ENCODE measurements around the gene GRK5.

GRK5 gene

GRCh38 chr10:119201233-119201632 is 6.1 kb upstream of the GRK5 start:
- H3K9me3 ChIP-seq (ENCODE audit: insufficient read depth, low read length), result no peaks in the 10 kb centered on the region
- no peak overlapping the region for H3K9ac ChIP-seq (ENCODE audit: low read length)
- TF ChIP-seq EZH2phosphoT487 (IDR thresholded peaks at IDR 0.05; ENCODE audit: low read depth) (no peak), CTCF (IDR thresholded peaks at IDR 0.05; ENCODE audit: low read depth, low read length) (no peak)
- peaks cover 3% of the 10 kb centered on the region; the same call in 1 of the 2 replicates for H3K4me1 ChIP-seq (ENCODE audit: low read length)
- H3K27ac ChIP-seq (ENCODE audit: low read length), result no peak overlapping the region
- H3K4me3 ChIP-seq (ENCODE audit: low read length), result no peak overlapping the region
- H3K27me3 ChIP-seq (ENCODE audit: low read depth, low read length), result peaks cover 8% of the 10 kb centered on the region
- no peaks in the 10 kb centered on the region for H3K79me2 ChIP-seq (ENCODE audit: low read length)
- H2AFZ ChIP-seq (ENCODE audit: low read depth, low read length), result no peak overlapping the region
- H3K4me2 ChIP-seq (ENCODE audit: low read length), result no peak overlapping the region
- no peaks in the 10 kb centered on the region for H4K20me1 ChIP-seq (ENCODE audit: insufficient read depth, low read length)
- no peaks in the 10 kb centered on the region for H3K36me3 ChIP-seq (replicated peaks; ENCODE audit: low read depth, low read length)

GRCh38 chr10:119203006-119203405 is 4.4 kb upstream of the GRK5 start:
- H4K20me1 ChIP-seq (ENCODE audit: insufficient read depth, low read length), result no peaks in the 10 kb centered on the region
- no peak overlapping the region for H2AFZ ChIP-seq (ENCODE audit: low read depth, low read length)
- H3K9ac ChIP-seq (ENCODE audit: low read length), result no peak overlapping the region
- no peaks in the 10 kb centered on the region for H3K9me3 ChIP-seq (ENCODE audit: insufficient read depth, low read length)
- H3K36me3 ChIP-seq (replicated peaks; ENCODE audit: low read depth, low read length), result no peaks in the 10 kb centered on the region
- peaks cover 6% of the 10 kb centered on the region; the same call in 1 of the 2 replicates for H3K4me1 ChIP-seq (ENCODE audit: low read length)
- no peak overlapping the region for H3K27ac ChIP-seq (ENCODE audit: low read length)
- H3K4me3 ChIP-seq (ENCODE audit: low read length), result no peak overlapping the region
- TF ChIP-seq CTCF (IDR thresholded peaks at IDR 0.05; ENCODE audit: low read depth, low read length) (no peak), EZH2phosphoT487 (IDR thresholded peaks at IDR 0.05; ENCODE audit: low read depth) (no peak)
- H3K79me2 ChIP-seq (ENCODE audit: low read length), result no peaks in the 10 kb centered on the region
- no peak overlapping the region for H3K4me2 ChIP-seq (ENCODE audit: low read length)
- peaks cover 8% of the 10 kb centered on the region for H3K27me3 ChIP-seq (ENCODE audit: low read depth, low read length)

GRCh38 chr10:119205894-119206602 is 1.3 kb upstream of the GRK5 start:
- H4K20me1 ChIP-seq (ENCODE audit: insufficient read depth, low read length), result no peaks in the 10 kb centered on the region
- H3K27ac ChIP-seq (ENCODE audit: low read length), result no peak overlapping the region
- H3K36me3 ChIP-seq (replicated peaks; ENCODE audit: low read depth, low read length), result no peaks in the 10 kb centered on the region
- peak overlapping the region; percentile 89 for H3K4me3 ChIP-seq (ENCODE audit: low read length)
- no peaks in the 10 kb centered on the region for H3K27me3 ChIP-seq (ENCODE audit: low read depth, low read length)
- H3K9ac ChIP-seq (ENCODE audit: low read length), result peak overlapping the region; percentile 54
- H3K4me2 ChIP-seq (ENCODE audit: low read length), result peak overlapping the region; percentile 89
- peaks cover 25% of the 10 kb centered on the region for H3K4me1 ChIP-seq (ENCODE audit: low read length)
- H3K9me3 ChIP-seq (ENCODE audit: insufficient read depth, low read length), result no peaks in the 10 kb centered on the region
- H3K79me2 ChIP-seq (ENCODE audit: low read length), result no peaks in the 10 kb centered on the region
- peak overlapping the region; percentile 97 for H2AFZ ChIP-seq (ENCODE audit: low read depth, low read length)
- TF ChIP-seq CTCF (IDR thresholded peaks at IDR 0.05; ENCODE audit: low read depth, low read length) (no peak), EZH2phosphoT487 (IDR thresholded peaks at IDR 0.05; ENCODE audit: low read depth) (no peak)

GRCh38 chr10:119206603-119207365 is 587 bp upstream of the GRK5 start:
- H3K9me3 ChIP-seq (ENCODE audit: insufficient read depth, low read length), result no peaks in the 10 kb centered on the region
- H3K4me1 ChIP-seq (ENCODE audit: low read length), result peaks cover 25% of the 10 kb centered on the region
- peak overlapping the region; percentile 97 for H2AFZ ChIP-seq (ENCODE audit: low read depth, low read length)
- no peaks in the 10 kb centered on the region for H3K79me2 ChIP-seq (ENCODE audit: low read length)
- H4K20me1 ChIP-seq (ENCODE audit: insufficient read depth, low read length), result no peaks in the 10 kb centered on the region
- H3K36me3 ChIP-seq (replicated peaks; ENCODE audit: low read depth, low read length), result no peaks in the 10 kb centered on the region
- H3K27me3 ChIP-seq (ENCODE audit: low read depth, low read length), result no peaks in the 10 kb centered on the region
- H3K4me2 ChIP-seq (ENCODE audit: low read length), result peak overlapping the region; percentile 89
- H3K9ac ChIP-seq (ENCODE audit: low read length), result peak overlapping the region; percentile 81
- H3K4me3 ChIP-seq (ENCODE audit: low read length), result peak overlapping the region; percentile 89
- TF ChIP-seq EZH2phosphoT487 (IDR thresholded peaks at IDR 0.05; ENCODE audit: low read depth), result no peak
- TF ChIP-seq CTCF (IDR thresholded peaks at IDR 0.05; ENCODE audit: low read depth, low read length), result peak; percentile 47
- H3K27ac ChIP-seq (ENCODE audit: low read length), result peak overlapping the region; percentile 61

Measured in OCI-LY3 (cell line).